H1 (cell line): Measurements from ENCODE around the gene RNF144A. TPM values are rescaled to one million over a fixed set of nuclear protein-coding genes. Genes with fewer than 3 reads are reported as not detected.

ENCODE experiments used
- CTCF ChIA-PET: fragments of 300-600 bp; sonication (Branson Sonifier 250); formaldehyde crosslinking; loops from one replicate; lab custom pipeline; 2021; ENCODE audit not compliant: partially characterized antibody; lab: Charles Lee
- POLR2A ChIA-PET: fragments of 300-600 bp; sonication (Branson Sonifier 250); formaldehyde crosslinking; loops from one replicate; lab custom pipeline; 2021; ENCODE audit warnings: inconsistent platforms; ENCODE audit not compliant: partially characterized antibody; lab: Charles Lee
- DNase-seq, 2 experiments: peaks; one replicate each; pipeline versions ENCODE4 v3.0.0 to v3.0.0-alpha.2; 2010 to 2022; ENCODE audit warnings: low spot score in 2 of 2, low read depth in 1 of 2, mixed read lengths in 1 of 2
- FAIRE-seq: peaks from 2 replicates; lab custom pipeline; 2011; peaks lifted over from hg19 to GRCh38; lab: Jason Lieb, UNC
- H2AFZ ChIP-seq: 2 replicates; pipeline ENCODE4 v1.8.1; 2012; ENCODE audit warnings: low read length, inconsistent platforms
- H2AK5ac ChIP-seq: 2 replicates; pipeline ENCODE4 v1.6.1; 2013; ENCODE audit warnings: low read depth, low read length
- H2BK120ac ChIP-seq: replicated peaks from 2 replicates; pipeline ENCODE3; 2013; ENCODE audit warnings: low read depth, low read length, inconsistent platforms
- H2BK12ac ChIP-seq: 2 replicates; pipeline ENCODE4 v1.6.1; 2013; ENCODE audit warnings: low read depth, low read length
- H2BK15ac ChIP-seq: 2 replicates; pipeline ENCODE4 v1.6.1; 2013; ENCODE audit warnings: low read length
- H2BK20ac ChIP-seq: 2 replicates; pipeline ENCODE4 v1.6.1; 2013; ENCODE audit warnings: low read length
- H2BK5ac ChIP-seq: 2 replicates; pipeline ENCODE4 v1.6.1; 2013; ENCODE audit warnings: low read depth, low read length
- H3K14ac ChIP-seq: 2 replicates; pipeline ENCODE4 v1.6.1; 2013; ENCODE audit warnings: inconsistent platforms; ENCODE audit not compliant: insufficient read length
- H3K18ac ChIP-seq: 2 replicates; pipeline ENCODE4 v1.6.1; 2013; ENCODE audit warnings: low read length; ENCODE audit errors: extremely low read depth
- H3K23ac ChIP-seq: 2 replicates; pipeline ENCODE4 v1.6.1; 2013; ENCODE audit warnings: inconsistent platforms; ENCODE audit not compliant: insufficient read length
- H3K23me2 ChIP-seq: 2 replicates; pipeline ENCODE4 v1.6.1; 2013; ENCODE audit warnings: low read depth, low read length
- H3K27ac ChIP-seq: 2 replicates; pipeline ENCODE4 v1.6.1; 2011; ENCODE audit warnings: low read depth, low read length, inconsistent platforms
- H3K27me3 ChIP-seq, 4 experiments: replicated peaks in 1 of 4; 1 replicate in 1 of 4; 2 replicates in 3 of 4; pipeline versions ENCODE4 v1.6.1 to v1.8.1; 2011 to 2013; ENCODE audit warnings: low read length in 3 of 4, mild to moderate bottlenecking in 3 of 4, inconsistent platforms in 2 of 4, mixed read lengths in 2 of 4, moderate library complexity in 1 of 4; ENCODE audit not compliant: control insufficient read depth in 3 of 4, insufficient read depth in 3 of 4; ENCODE audit errors: extremely low read depth in 1 of 4
- H3K36me3 ChIP-seq, 4 experiments: 2 replicates each; pipeline versions ENCODE4 v1.6.1 to v1.8.1; 2011 to 2013; ENCODE audit warnings: mild to moderate bottlenecking in 4 of 4, low read length in 3 of 4, moderate library complexity in 2 of 4, control low read depth in 1 of 4, inconsistent platforms in 1 of 4; ENCODE audit not compliant: insufficient read depth in 4 of 4, control insufficient read depth in 2 of 4
- H3K4ac ChIP-seq: replicated peaks from 2 replicates; pipeline ENCODE3; 2013; ENCODE audit warnings: low read length, low read depth, mixed read lengths, inconsistent platforms; ENCODE audit not compliant: insufficient read length
- H3K4me1 ChIP-seq, 4 experiments: replicated peaks in 1 of 4; 1 replicate in 1 of 4; 2 replicates in 3 of 4; pipeline versions ENCODE4 v1.6.1 to v1.8.1; 2011 to 2013; ENCODE audit warnings: low read length in 3 of 4, inconsistent platforms in 2 of 4, mixed read lengths in 1 of 4; ENCODE audit not compliant: insufficient read depth in 4 of 4, control insufficient read depth in 3 of 4
- H3K4me2 ChIP-seq, 2 experiments: 2 replicates each; pipeline versions ENCODE4 v1.6.1 to v1.8.1; 2011 to 2013; ENCODE audit warnings: low read depth in 2 of 2, low read length in 2 of 2, control low read depth in 1 of 2, inconsistent platforms in 1 of 2, mild to moderate bottlenecking in 1 of 2; ENCODE audit not compliant: insufficient read depth in 1 of 2
- H3K4me3 ChIP-seq, 4 experiments: fragments of 200-600, 300-600 bp in 1 of 4; sonication (generic), shearing (Covaris generic), sonication (Bioruptor Twin) in 1 of 4; 2 replicates each; pipeline versions ENCODE4 v1.5.1 to v1.8.1; 2011 to 2016; ENCODE audit warnings: low read length in 4 of 4, low read depth in 3 of 4, control low read depth in 2 of 4, inconsistent platforms in 2 of 4, mild to moderate bottlenecking in 2 of 4, mixed read lengths in 1 of 4, moderate library complexity in 1 of 4; ENCODE audit not compliant: insufficient read depth in 2 of 4; ENCODE audit errors: extremely low read depth in 1 of 4
- H3K56ac ChIP-seq: replicated peaks from 2 replicates; pipeline ENCODE3; 2013; ENCODE audit warnings: low read depth, mild to moderate bottlenecking, mixed read lengths, low read length, inconsistent platforms; ENCODE audit not compliant: insufficient read length
- H3K79me1 ChIP-seq: 2 replicates; pipeline ENCODE4 v1.6.1; 2013; ENCODE audit warnings: low read depth, low read length, control low read depth
- H3K79me2 ChIP-seq, 2 experiments: 2 replicates each; pipeline versions ENCODE4 v1.6.1 to v1.8.1; 2012 to 2013; ENCODE audit warnings: low read length in 2 of 2, mild to moderate bottlenecking in 2 of 2, inconsistent platforms in 1 of 2; ENCODE audit not compliant: insufficient read depth in 2 of 2, control insufficient read depth in 1 of 2
- H3K9ac ChIP-seq, 4 experiments: replicated peaks in 1 of 4; 1 replicate in 1 of 4; 2 replicates in 3 of 4; pipeline versions ENCODE4 v1.6.1 to v1.8.1; 2011 to 2013; ENCODE audit warnings: low read depth in 3 of 4, low read length in 3 of 4, control low read depth in 2 of 4, mild to moderate bottlenecking in 2 of 4, moderate library complexity in 2 of 4, inconsistent platforms in 1 of 4; ENCODE audit errors: extremely low read depth in 1 of 4
- H3K9me3 ChIP-seq, 2 experiments: 2 replicates each; pipeline versions ENCODE4 v1.6.1 to v1.8.1; 2012 to 2013; ENCODE audit warnings: mild to moderate bottlenecking in 2 of 2, moderate library complexity in 2 of 2, control low read depth in 1 of 2, inconsistent platforms in 1 of 2, low read depth in 1 of 2, low read length in 1 of 2, mixed read lengths in 1 of 2; ENCODE audit not compliant: insufficient read depth in 2 of 2
- H4K20me1 ChIP-seq, 2 experiments: replicated peaks in 1 of 2; 2 replicates each; pipeline versions ENCODE3 to v1.8.1; 2011 to 2013; ENCODE audit warnings: inconsistent platforms in 2 of 2, low read length in 2 of 2, mild to moderate bottlenecking in 1 of 2; ENCODE audit not compliant: insufficient read depth in 2 of 2, control insufficient read depth in 1 of 2
- H4K5ac ChIP-seq: 2 replicates; pipeline ENCODE4 v1.6.1; 2013; ENCODE audit warnings: low read length, low read depth, mixed read lengths, inconsistent platforms; ENCODE audit not compliant: insufficient read length
- H4K8ac ChIP-seq: 2 replicates; pipeline ENCODE4 v1.8.0; 2013; ENCODE audit warnings: mild to moderate bottlenecking, moderate library complexity, low read length, inconsistent platforms; ENCODE audit not compliant: insufficient read depth; ENCODE audit errors: extremely low read depth
- H4K91ac ChIP-seq: replicated peaks from 2 replicates; pipeline ENCODE3; 2013; ENCODE audit warnings: low read length, mixed read lengths, inconsistent platforms; ENCODE audit not compliant: insufficient read length
- CBX5 ChIP-seq: fragments of 300-800, 300-1000 bp; sonication (generic); IDR thresholded peaks from 2 replicates; pipeline ENCODE4 v1.7.1; 2016; ENCODE audit warnings: antibody characterized with exemption, low read length, low read depth
- CTCF ChIP-seq, 3 experiments: IDR thresholded peaks; 1 replicate in 2 of 3; 2 replicates in 1 of 3; pipeline versions ENCODE4 v1.5.1 to v1.6.1; 2011; ENCODE audit warnings: low read length in 3 of 3, mild to moderate bottlenecking in 3 of 3, inconsistent platforms in 2 of 3, low read depth in 1 of 3, moderate library complexity in 1 of 3; ENCODE audit not compliant: insufficient read depth in 1 of 3; ENCODE audit errors: control extremely low read depth in 1 of 3
- RFX5 ChIP-seq: IDR thresholded peaks from 2 replicates; pipeline ENCODE4 v1.6.1; 2011; ENCODE audit warnings: low read depth, low read length, improper control_type of control experiment, borderline replicate concordance
- SAP30 ChIP-seq: fragments of 300-600 bp; sonication (generic); IDR thresholded peaks from 2 replicates; pipeline ENCODE4 v1.7.1; 2012; ENCODE audit warnings: low read length, moderate library complexity, mild to moderate bottlenecking, inconsistent platforms; ENCODE audit not compliant: insufficient read depth, insufficient replicate concordance
- WGBS, 2 experiments: shearing (Covaris generic) in 1 of 2; methylation state at CpG; one replicate each; pipeline versions ENCODE4 v1.1.6 to v1.1.7; 2013 to 2015; ENCODE audit warnings: low lambda C conversion rate in 2 of 2, mixed read lengths in 2 of 2, inconsistent platforms in 1 of 2, low coverage in 1 of 2, missing lambda C conversion rate in 1 of 2; ENCODE audit not compliant: insufficient replicate concordance in 2 of 2, insufficient coverage in 1 of 2, insufficient read length in 1 of 2; ENCODE audit errors: extremely low coverage in 1 of 2, missing lambda C conversion rate in 1 of 2; 5-methylcytosine and 5-hydroxymethylcytosine counted together
- polyA plus RNA-seq, 7 experiments: library from polyadenylated mRNA; depleted of rRNA in 3 of 7; stranded (reverse) in 5 of 7; unstranded in 2 of 7; fragments of >200 nt in 5 of 7; fragments of 200-250 nt in 2 of 7; gene quantifications; 1 replicate in 5 of 7; 2 replicates in 1 of 7; 4 replicates in 1 of 7; pipeline versions ENCODE4 v1.2.1 to v1.2.3, GENCODE V29; 2011 to 2013; ENCODE audit warnings: missing spikeins in 2 of 7, mixed read lengths in 2 of 7
- total RNA-seq: library from RNA; stranded (reverse); fragmentation: NEBNext Ultra II Directional; extraction: Animal tissue kit (Norgen Biotek cat#: 25700); gene quantifications from 2 replicates; pipeline ENCODE4 v1.2.1, GENCODE V29; 2021

Gene RNF144A
- total and polyA plus RNA-seq, 2 of the 8 experiments (the other 6 are each of a cell fraction or from before 2014, with no cell fraction given) = 14.0 to 15.0 TPM

DNA sequence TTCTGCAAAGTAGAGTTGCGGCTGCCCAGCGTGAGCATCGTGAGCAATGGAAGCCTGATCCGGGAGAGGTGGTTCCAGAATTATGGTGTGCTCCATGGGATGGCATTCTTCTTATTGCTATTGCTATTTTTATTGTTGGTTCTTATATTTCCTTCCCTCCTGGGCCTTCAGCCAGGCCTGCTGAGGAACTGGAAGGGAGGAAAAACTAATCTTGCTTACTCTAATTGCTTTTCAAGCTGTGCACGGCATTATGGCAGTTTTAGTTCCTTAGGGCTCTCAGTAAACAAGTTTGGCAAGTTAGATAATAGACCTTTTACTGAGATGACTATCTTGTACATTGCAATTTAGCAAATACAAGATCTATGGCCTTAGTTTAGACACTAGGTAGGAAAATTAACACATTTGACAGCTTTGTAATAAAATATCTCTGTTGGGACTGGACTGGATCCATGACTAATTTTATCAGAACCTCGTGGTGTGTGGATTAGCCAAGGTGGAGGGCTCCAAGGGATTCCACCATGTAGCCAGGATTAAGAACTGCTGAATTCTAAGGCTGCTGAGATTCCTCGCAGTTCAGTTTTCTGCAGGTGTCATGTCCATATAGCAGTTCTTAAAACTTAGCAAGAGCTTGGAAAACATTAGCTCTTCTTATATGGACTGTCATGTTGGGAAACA lies 33.6 kb upstream of the RNF144A start:
- Histone ChIP-seq H3K4ac (no peak overlapping the region), H3K23me2 (no peaks in the 10 kb centered on the region), H2AFZ (no peak overlapping the region), H3K9me3 (peaks cover 4% of the 10 kb centered on the region in 2 experiments; a peak in 3 of 4 replicates), H2BK20ac (no peak overlapping the region), H3K9ac (no peak overlapping the region), H4K20me1 (no peaks in the 10 kb centered on the region), H4K91ac (no peak overlapping the region), H2BK5ac (no peak overlapping the region), H3K23ac (no peak overlapping the region), H2BK120ac (no peak overlapping the region), H3K79me1 (no peaks in the 10 kb centered on the region), H3K18ac (no peak overlapping the region), H3K4me3 (no peak overlapping the region), H2BK15ac (no peak overlapping the region), H3K56ac (no peak overlapping the region), H2BK12ac (no peak overlapping the region), H4K8ac (no peak overlapping the region), H3K36me3 (no peaks in the 10 kb centered on the region), H2AK5ac (no peak overlapping the region), H3K4me1 (no peaks in the 10 kb centered on the region), H4K5ac (no peak overlapping the region), H3K4me2 (no peak overlapping the region), H3K27me3 (no peaks in the 10 kb centered on the region), H3K27ac (no peak overlapping the region), H3K79me2 (no peaks in the 10 kb centered on the region), H3K14ac (no peak overlapping the region)
- no peak for DNase-seq
- TF ChIP-seq SAP30 (no peak), CTCF (IDR thresholded peaks at IDR 0.05; ENCODE audit: control extremely low read depth in 1 of 3, insufficient read depth in 1 of 3, low read depth in 1 of 3, low read length in 3 of 3) (no peak), CBX5 (no peak), RFX5 (no peak)
- 91% methylated on average over 7 of the region's 7 CpGs; no CpG with 5 or more reads in 1 of the 2 experiments for WGBS, 2 experiments
- ChIA-PET POLR2A (no interaction called here), CTCF (interaction anchor here (0.5 to 2.7 kb wide), 2 partner anchors 13 to 33 kb away, joined by 3 to 17 read pairs; no protein-coding TSS in a partner anchor)
- no peak for FAIRE-seq
